ENCODE results near the gene MOB1A. TPM values are rescaled to one million over a fixed set of nuclear protein-coding genes. Genes with fewer than 3 reads are reported as not detected.
A peak's percentile ranks its signal among the peaks of the same experiment; 100 is the strongest.

Gene MOB1A
- total RNA-seq, 1 experiment from 2014 or later = 132 TPM

DNA sequence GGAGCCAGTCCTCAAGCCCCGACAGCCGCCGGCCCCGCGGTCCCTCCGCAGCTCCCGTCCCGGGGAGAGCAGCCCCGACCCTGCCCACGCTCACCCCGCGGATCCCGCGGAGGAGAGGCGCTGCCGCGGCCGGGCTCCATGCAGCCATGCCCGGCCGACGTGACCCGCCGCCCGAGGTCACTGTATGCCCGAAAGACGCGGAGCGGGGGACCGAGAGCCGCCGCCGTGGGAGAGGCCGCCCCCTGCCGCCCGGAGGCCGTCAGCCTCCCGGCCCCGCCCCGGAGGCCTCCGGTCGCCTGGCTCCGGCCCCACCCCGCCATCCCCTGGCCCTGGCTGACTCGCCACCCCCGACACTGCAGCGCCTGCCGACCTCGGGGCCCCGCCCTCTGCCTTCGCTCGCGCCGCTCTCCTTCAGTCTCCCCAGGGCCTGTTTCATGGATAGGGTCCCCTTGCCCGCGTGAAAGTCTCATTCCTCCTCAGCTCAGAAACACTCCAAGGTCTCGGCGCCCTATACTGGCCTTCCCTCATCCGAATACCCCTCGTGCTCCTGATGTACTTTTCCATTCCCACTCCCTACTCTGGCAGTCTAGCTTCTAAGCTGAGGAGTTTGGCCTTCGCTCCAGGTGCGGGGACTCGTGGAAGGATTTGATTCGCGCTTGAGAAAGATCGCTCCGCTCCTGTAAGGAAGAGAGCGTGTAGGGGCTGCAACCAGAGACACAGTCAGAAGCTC lies 30.8 kb downstream of the MOB1A start, which contains the start of gene BOLA3 (continued):
- TF ChIP-seq, protein P1, sequence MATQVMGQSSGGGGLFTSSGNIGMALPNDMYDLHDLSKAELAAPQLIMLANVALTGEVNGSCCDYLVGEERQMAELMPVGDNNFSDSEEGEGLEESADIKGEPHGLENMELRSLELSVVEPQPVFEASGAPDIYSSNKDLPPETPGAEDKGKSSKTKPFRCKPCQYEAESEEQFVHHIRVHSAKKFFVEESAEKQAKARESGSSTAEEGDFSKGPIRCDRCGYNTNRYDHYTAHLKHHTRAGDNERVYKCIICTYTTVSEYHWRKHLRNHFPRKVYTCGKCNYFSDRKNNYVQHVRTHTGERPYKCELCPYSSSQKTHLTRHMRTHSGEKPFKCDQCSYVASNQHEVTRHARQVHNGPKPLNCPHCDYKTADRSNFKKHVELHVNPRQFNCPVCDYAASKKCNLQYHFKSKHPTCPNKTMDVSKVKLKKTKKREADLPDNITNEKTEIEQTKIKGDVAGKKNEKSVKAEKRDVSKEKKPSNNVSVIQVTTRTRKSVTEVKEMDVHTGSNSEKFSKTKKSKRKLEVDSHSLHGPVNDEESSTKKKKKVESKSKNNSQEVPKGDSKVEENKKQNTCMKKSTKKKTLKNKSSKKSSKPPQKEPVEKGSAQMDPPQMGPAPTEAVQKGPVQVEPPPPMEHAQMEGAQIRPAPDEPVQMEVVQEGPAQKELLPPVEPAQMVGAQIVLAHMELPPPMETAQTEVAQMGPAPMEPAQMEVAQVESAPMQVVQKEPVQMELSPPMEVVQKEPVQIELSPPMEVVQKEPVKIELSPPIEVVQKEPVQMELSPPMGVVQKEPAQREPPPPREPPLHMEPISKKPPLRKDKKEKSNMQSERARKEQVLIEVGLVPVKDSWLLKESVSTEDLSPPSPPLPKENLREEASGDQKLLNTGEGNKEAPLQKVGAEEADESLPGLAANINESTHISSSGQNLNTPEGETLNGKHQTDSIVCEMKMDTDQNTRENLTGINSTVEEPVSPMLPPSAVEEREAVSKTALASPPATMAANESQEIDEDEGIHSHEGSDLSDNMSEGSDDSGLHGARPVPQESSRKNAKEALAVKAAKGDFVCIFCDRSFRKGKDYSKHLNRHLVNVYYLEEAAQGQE (IDR thresholded peaks at IDR 0.05; ENCODE audit: low read depth) = no peak
- peak; percentile 38; the same call in 1 of the 2 replicates for TF ChIP-seq EGR1 (IDR thresholded peaks at IDR 0.05; ENCODE audit: low read depth)

DNA sequence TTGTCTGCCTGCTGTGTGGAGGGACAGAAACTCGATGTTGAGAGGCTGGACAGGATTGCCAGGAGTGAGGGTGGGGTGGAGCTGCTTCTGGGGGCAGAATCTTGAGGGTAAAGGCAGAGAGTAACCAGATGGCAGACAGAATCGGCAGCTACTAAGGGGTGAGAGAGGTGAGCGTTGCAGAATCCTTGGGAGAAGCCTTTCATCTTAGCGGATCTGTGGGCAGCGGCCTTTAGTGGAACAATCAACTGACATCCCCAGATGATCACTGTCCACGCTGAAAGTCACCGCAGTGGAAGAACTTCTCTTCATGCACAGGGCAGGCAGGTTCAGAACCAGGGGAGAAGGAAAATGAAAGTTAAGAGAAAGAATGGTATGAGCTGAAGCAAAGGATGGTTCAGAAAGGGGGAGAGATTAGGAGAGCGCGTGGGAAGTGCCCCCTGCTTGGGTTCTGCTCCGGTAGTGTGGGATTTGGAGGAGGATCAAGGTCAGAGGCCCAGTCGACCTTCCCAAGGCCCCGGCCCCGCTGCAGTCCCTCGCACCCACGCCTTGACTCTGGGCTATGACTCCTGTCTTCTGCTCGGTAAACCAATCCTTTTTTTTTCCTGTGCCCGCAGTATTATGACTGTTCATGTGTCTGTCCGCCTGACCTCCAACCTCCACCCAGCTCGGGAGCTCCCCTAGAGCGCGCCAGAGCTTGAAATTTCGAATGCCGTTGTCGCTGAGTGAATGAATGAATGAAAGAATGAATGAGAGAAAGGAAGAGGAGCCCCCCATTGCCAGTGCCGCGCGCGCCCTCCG lies 31.6 kb downstream of the MOB1A start:
- POLR2A ChIA-PET = interaction anchor here (1.1 kb wide), 3 partner anchors 31 to 320 kb away, joined by 3 to 6 read pairs (median 3); partner anchors contain the start of gene MOB1A
- no peak for DNase-seq (ENCODE audit: low read depth, low spot score)
- Histone ChIP-seq H3K36me3 (ENCODE audit: control insufficient read depth in 1 of 2, insufficient read depth in 2 of 2, low read length in 2 of 2) (peaks cover 0 to 4% of the 10 kb centered on the region in 2 experiments; a peak in 2 of 4 replicates), H3K27ac (ENCODE audit: low read depth, low read length) (peak overlapping the region; percentile 69), H3K9ac (ENCODE audit: low read length) (peak overlapping the region; percentile 89), H3K27me3 (ENCODE audit: insufficient read depth, low read length) (no peaks in the 10 kb centered on the region), H3K79me2 (ENCODE audit: insufficient read depth, low read length) (peaks cover 16% of the 10 kb centered on the region), H3K9me2 (ENCODE audit: insufficient read depth) (no peaks in the 10 kb centered on the region), H2AFZ (ENCODE audit: low read depth, low read length, poor library complexity, severe bottlenecking) (peak overlapping the region; percentile 47), H3K4me2 (ENCODE audit: low read length) (peak overlapping the region; percentile 84), H3K4me1 (ENCODE audit: control insufficient read depth in 1 of 2, insufficient read depth in 2 of 2, low read length in 2 of 2) (peaks cover 5 to 17% of the 10 kb centered on the region in 2 experiments; a peak in 3 of 4 replicates), H3K9me3 (ENCODE audit: control insufficient read depth in 1 of 2, insufficient read depth in 1 of 2, low read depth in 1 of 2, low read length in 2 of 2) (no peaks in the 10 kb centered on the region), H3K4me3 (replicated peaks in 1 of 2; ENCODE audit: low read depth in 1 of 2, low read length in 2 of 2) (peak overlapping the region; percentile 62 to 79), H4K20me1 (ENCODE audit: insufficient read depth) (no peaks in the 10 kb centered on the region)
- RAD21 ChIA-PET (ENCODE audit: low non-redundant PET in 1 of 2, low total read pairs in 2 of 2, uncharacterized antibody in 2 of 2, unreplicated experiment in 2 of 2) = interaction anchor here in 1 of 2 experiments (0.6 to 1.1 kb wide), 2 partner anchors 31 to 240 kb away, joined by 3 read pairs; no protein-coding TSS in a partner anchor
- BruUV-seq (replicated peaks) = TSS peak; percentile 43
- CTCF ChIA-PET = interaction anchor here (0.7 to 1.0 kb wide), 2 partner anchors 239 to 323 kb away, joined by 3 read pairs; no protein-coding TSS in a partner anchor
- intact Hi-C loops (cut with micrococcal nuclease) = loop anchor here (5.0 kb wide), 1 partner anchor 310 kb away; no protein-coding TSS in a partner anchor
- TF ChIP-seq ZFX (IDR thresholded peaks at IDR 0.05) (0 out of 2 replicates have a peak, but pooled peaks have one; percentile 23), SP1 (IDR thresholded peaks at IDR 0.05; ENCODE audit: low read depth) (no peak)
- no peak; the same call in 1 of the 2 replicates for ATAC-seq
